GM12872 (cell line): ENCODE data around the gene UBTD2.

Experiments
- CTCF ChIP-seq: IDR thresholded peaks from 3 replicates; pipeline ENCODE4 v1.5.1; 2011; ENCODE audit warnings: low read depth, mild to moderate bottlenecking, low read length, moderate library complexity; ENCODE audit not compliant: insufficient read depth

UBTD2 gene

GRCh38 chr5:172313915-172314314 is 30.4 kb upstream of the UBTD2 start:
- no peak for TF ChIP-seq CTCF

GRCh38 chr5:172312286-172312685 is 28.7 kb upstream of the UBTD2 start:
- TF ChIP-seq CTCF: no peak

GRCh38 chr5:172311605-172312004 is 28.0 kb upstream of the UBTD2 start:
- no peak for TF ChIP-seq CTCF

- TF ChIP-seq CTCF: no peak
These were observed 27.5 kb upstream of the UBTD2 start for GRCh38 chr5:172311026-172311425.

GRCh38 chr5:172305380-172305779 is 21.8 kb upstream of the UBTD2 start:
- TF ChIP-seq CTCF: no peak

- TF ChIP-seq CTCF: no peak
These were observed 20.2 kb upstream of the UBTD2 start for GRCh38 chr5:172303572-172304335.

GRCh38 chr5:172303162-172303561 is 19.6 kb upstream of the UBTD2 start:
- no peak for TF ChIP-seq CTCF
